Aorta (tissue), 5 donors: ENCODE data around the gene SLC16A9. TPM values are rescaled to one million over a fixed set of nuclear protein-coding genes. Genes with fewer than 3 reads are reported as not detected.
A peak's percentile ranks its signal among the peaks of the same experiment; 100 is the strongest.

ENCODE experiments used
- ATAC-seq: fragments of 200-7000 bp; cut with Tn5 transposase; one replicate; pipeline ENCODE4 v1.9.1; 2022; ENCODE audit warnings: moderate library complexity; ENCODE audit not compliant: low FRiP score
- DNase-seq, 2 donors: peaks; one replicate each; pipeline ENCODE4 v3.0.0-alpha.2; 2020
- H3K27ac ChIP-seq, 2 donors: one replicate each; pipeline ENCODE4 v1.5.1; 2013; ENCODE audit warnings: low read length in 2 of 2, mild to moderate bottlenecking in 2 of 2, moderate library complexity in 2 of 2, control low read depth in 1 of 2, inconsistent platforms in 1 of 2, low read depth in 1 of 2
- H3K27me3 ChIP-seq, 2 donors: one replicate each; pipeline ENCODE4 v1.6.1; 2013; ENCODE audit warnings: control low read depth in 1 of 2, low read length in 1 of 2, mild to moderate bottlenecking in 1 of 2, moderate library complexity in 1 of 2; ENCODE audit not compliant: insufficient read depth in 2 of 2, control insufficient read depth in 1 of 2
- H3K36me3 ChIP-seq, 2 donors: one replicate each; pipeline ENCODE4 v1.6.1; 2013; ENCODE audit warnings: control low read depth in 1 of 2, low read length in 1 of 2, mild to moderate bottlenecking in 1 of 2; ENCODE audit not compliant: insufficient read depth in 2 of 2, control insufficient read depth in 1 of 2
- H3K4me1 ChIP-seq, 2 donors: one replicate each; pipeline ENCODE4 v1.6.1; 2013; ENCODE audit warnings: low read length in 2 of 2, control low read depth in 1 of 2, mild to moderate bottlenecking in 1 of 2, moderate library complexity in 1 of 2; ENCODE audit not compliant: insufficient read depth in 2 of 2, control insufficient read depth in 1 of 2
- H3K4me3 ChIP-seq, 2 donors: one replicate each; pipeline ENCODE4 v1.5.1; 2013; ENCODE audit warnings: low read length in 2 of 2, control low read depth in 1 of 2, mild to moderate bottlenecking in 1 of 2
- H3K9me3 ChIP-seq: one replicate; pipeline ENCODE4 v1.6.1; 2013; ENCODE audit warnings: mild to moderate bottlenecking, low read length; ENCODE audit not compliant: control insufficient read depth
- WGBS, 2 donors: extraction: QIAGEN DNeasy Blood & Tissue Kit; methylation state at CpG; one replicate each; pipeline ENCODE4 v1.1.7; 2013; 5-methylcytosine and 5-hydroxymethylcytosine counted together
- intact Hi-C, 2 donors: fragments of 100-400 bp; cut with DNase I; formaldehyde crosslinking; loops; one replicate each; pipeline versions ENCODE4 v1.14.2 to v1.15.0; 2022
- long read RNA-seq, 2 donors: library from polyadenylated mRNA; unstranded; transcript quantifications; one replicate each; pipeline ENCODE4 v2.0.0, GENCODE V29; 2020 to 2021
- polyA plus RNA-seq, 2 donors: library from polyadenylated mRNA; stranded (reverse); fragments of 200-250 nt; gene quantifications; one replicate each; pipeline ENCODE4 v1.2.3, GENCODE V29; 2013
- total RNA-seq, 2 donors: library from RNA; stranded (reverse); fragmentation: NEBNext Ultra II Directional; extraction: Animal tissue kit (Norgen Biotek cat#: 25700); gene quantifications; one replicate each; pipeline ENCODE4 v1.2.1, GENCODE V29; 2021
- donor health status: healthy with polysubstance abuse.
- donor health status: Bipolar disorder and iron deficiency.
- donor health status: DM: no; HTN: no; CAD: no.
- donor health status: DM: no; HTN: no; CAD: no.
- donor health status: DM: yes; HTN: yes; CAD: no.

SLC16A9 gene, protein sequence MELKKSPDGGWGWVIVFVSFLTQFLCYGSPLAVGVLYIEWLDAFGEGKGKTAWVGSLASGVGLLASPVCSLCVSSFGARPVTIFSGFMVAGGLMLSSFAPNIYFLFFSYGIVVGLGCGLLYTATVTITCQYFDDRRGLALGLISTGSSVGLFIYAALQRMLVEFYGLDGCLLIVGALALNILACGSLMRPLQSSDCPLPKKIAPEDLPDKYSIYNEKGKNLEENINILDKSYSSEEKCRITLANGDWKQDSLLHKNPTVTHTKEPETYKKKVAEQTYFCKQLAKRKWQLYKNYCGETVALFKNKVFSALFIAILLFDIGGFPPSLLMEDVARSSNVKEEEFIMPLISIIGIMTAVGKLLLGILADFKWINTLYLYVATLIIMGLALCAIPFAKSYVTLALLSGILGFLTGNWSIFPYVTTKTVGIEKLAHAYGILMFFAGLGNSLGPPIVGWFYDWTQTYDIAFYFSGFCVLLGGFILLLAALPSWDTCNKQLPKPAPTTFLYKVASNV
- total RNA-seq = 1 to 10 TPM; 1.3 to 3.3 TPM
- polyA plus RNA-seq = 1 to 10 TPM in 1 of 2 donors, under 1 TPM in 1; 0.25 to 3.5 TPM
- long read RNA-seq, donor 1, partial matches to known transcripts = 0 of 2 reads
- long read RNA-seq, donor 1, other reads (novel, unspliced or antisense) = 2 of 2 reads
- long read RNA-seq, donor 2 = 0 reads

DNA sequence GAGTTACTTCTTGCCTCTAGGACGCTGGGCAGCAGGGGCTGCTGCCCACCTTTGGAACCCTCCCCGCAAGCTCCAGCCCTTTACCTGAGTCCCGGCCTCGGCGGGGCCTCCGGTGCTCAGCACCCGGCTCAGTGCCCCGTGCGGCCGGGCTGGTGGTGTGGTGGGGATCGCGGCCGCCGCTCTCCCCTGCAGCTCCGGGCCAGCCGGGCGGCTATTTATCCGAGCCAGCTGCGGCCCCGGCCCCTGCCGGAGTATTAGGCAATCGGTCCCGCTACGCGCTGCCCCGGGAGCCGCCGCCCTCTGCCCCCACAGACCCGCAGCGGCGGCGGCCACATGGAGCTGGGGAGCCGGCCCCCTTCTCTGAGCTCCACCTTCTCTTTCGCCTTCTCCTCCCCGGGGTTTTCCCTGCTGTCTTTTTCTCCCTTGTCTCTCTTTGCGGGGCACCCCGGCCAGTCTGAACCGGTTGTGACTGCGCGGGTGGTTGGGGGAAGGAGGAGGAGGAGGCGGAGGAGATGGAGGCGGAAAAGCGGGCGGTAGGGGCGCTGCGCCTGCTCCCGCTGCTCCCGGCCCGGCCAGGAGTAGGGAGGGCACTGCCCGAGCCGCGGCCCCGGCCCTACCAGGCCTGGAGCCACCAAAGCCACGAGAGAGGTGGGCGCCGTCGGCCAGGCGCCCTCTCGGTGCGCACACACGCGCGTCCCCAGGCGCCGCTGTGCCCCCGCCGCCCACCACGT is at the start of gene SLC16A9:
TSS of gene SLC16A9 (minus strand) at position 456 of the 731 bp plus-strand sequence. CDS start 25,559 bp downstream, outside the sequence.
- Histone ChIP-seq H3K9me3 (no peaks in the 10 kb centered on the region), H3K36me3 (no peaks in the 10 kb centered on the region), H3K4me1 (no peaks in the 10 kb centered on the region), H3K4me3 (peak within 1 kb of the TSS; percentile 61 to 72), H3K27ac (peak within 1 kb of the TSS in 1 of 2 donors; percentile 34), H3K27me3 (no peaks in the 10 kb centered on the region)
- WGBS, 2 donors = 0 to 1% methylated on average over 60 to 68 of the region's 68 CpGs
- ATAC-seq (peak; percentile 89), DNase-seq (peak; percentile 75 to 87)
- intact Hi-C loops = no loop called here

DNA sequence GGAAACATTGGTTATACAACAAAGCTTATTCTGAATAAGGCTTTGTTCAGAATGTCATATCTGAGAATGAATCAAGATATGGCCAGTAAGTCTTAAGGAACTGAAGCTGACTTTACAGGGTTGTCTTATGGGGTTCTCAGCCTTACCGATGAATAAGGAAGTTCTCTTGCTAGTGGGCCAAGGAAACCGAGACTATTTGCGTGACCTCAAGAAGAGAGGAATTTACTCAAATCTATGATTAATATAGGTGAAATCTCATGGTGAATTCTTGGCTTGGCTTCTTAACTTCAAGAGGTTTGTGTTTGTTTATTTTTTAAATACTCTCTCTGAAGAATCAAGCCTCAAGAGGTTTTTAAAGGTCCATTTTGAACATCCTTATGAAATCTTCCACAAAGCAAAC is 48.3 kb upstream of the SLC16A9 start:
- Histone ChIP-seq H3K27ac (no peak overlapping the region), H3K4me3 (no peak overlapping the region), H3K27me3 (no peaks in the 10 kb centered on the region), H3K36me3 (no peaks in the 10 kb centered on the region), H3K4me1 (no peaks in the 10 kb centered on the region), H3K9me3 (peaks cover 2% of the 10 kb centered on the region)
- no peak for ATAC-seq
- intact Hi-C loops = no loop called here
- WGBS, 2 donors = 54 to 70% methylated on average over 3 of the region's 3 CpGs
- DNase-seq = no peak

DNA sequence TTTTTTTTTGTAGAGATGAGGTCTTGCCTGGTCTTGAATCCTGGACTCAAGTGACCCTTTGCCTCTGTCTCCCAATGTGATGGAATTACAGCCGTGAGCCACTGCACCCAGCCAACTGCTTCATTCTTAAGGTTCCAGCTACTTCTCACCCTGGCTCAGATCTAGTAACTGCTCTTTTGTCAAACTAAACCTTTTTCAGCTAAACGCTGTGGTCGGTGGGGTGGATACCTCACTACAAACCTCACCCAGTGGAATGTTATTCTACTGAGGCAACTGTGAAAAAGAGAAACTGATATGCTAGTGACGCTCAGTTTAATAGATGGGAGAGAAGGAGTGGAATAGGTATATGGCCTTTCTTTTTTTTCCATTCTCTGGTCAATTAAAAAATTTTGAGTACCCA is 45.3 kb upstream of the SLC16A9 start:
- Histone ChIP-seq H3K36me3 (no peaks in the 10 kb centered on the region), H3K4me1 (no peaks in the 10 kb centered on the region), H3K9me3 (no peaks in the 10 kb centered on the region), H3K27ac (no peak overlapping the region), H3K27me3 (no peaks in the 10 kb centered on the region), H3K4me3 (no peak overlapping the region)
- DNase-seq (no peak), ATAC-seq (no peak)
- 78 to 89% methylated on average over 4 of the region's 4 CpGs for WGBS, 2 donors
- intact Hi-C loops = no loop called here

DNA sequence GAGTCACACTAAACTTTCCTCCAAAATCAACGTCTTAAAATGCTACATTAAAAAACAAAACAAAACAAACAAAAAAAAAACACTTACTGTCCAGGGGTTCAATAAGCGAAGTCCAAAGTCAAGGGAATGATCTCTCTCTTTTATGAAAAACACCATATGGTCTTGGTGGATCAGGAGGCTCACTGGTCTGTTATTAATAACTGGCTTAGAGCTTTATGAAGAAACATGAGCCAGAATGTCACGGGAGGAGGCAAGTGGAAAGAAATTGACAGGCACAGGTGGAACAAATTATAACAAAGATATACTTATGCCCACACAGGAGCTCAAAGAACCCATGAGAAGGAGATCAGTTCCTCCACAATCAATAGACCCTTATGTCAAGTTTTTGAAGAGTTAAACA is 43.6 kb upstream of the SLC16A9 start, which contains the start of gene MRLN:
TSS of gene MRLN (minus strand) at position 189 of the 400 bp plus-strand sequence.
- no peak for ATAC-seq
- 81% methylated on average over 3 of the region's 3 CpGs for WGBS, 2 donors

DNA sequence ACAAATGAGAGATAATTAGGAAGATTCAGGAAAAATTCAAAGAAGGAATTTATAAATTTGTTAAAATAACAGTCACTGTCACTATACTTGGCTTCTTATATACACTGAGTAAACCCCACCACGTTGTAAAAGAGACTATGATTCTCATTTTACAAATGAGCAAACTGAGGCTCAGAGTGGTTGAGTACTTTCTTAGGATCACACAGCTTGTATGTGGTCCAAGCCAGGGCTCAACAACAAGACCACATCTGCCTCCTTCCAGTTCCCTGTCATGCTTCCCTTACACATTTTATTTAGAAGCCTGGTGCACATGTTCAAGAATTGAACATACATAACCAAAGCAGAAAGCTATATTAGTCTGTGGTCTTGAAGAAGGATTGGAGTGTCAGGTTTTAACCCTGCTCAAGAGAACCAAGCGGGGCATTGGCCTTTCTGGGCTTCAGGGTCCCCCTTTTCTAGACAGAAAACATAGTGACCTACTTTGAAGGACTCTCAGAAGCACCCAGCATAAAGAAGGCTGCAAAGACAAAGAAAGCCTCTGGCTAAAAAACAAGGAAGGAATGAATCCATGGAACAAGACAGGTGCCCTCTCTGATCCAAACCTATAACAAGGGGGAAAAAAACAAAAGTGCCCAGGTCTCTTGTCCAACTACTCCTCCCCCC is 42.8 kb upstream of the SLC16A9 start:
- H3K4me1 ChIP-seq = no peaks in the 10 kb centered on the region
- 76 to 84% methylated on average over 2 of the region's 2 CpGs for WGBS, 2 donors
- no peak for DNase-seq
- no peaks in the 10 kb centered on the region for H3K27me3 ChIP-seq
- no peak overlapping the region for H3K4me3 ChIP-seq
- H3K9me3 ChIP-seq = no peaks in the 10 kb centered on the region
- intact Hi-C loops = no loop called here
- no peaks in the 10 kb centered on the region for H3K36me3 ChIP-seq
- ATAC-seq = no peak
- H3K27ac ChIP-seq = no peak overlapping the region

More for the DNA sequence above, 43.6 kb upstream of the SLC16A9 start, which contains the start of gene MRLN:
- no peak for DNase-seq
- no peaks in the 10 kb centered on the region for H3K9me3 ChIP-seq
- intact Hi-C loops = no loop called here
- H3K4me1 ChIP-seq = no peaks in the 10 kb centered on the region
- no peak within 1 kb of the TSS for H3K27ac ChIP-seq
- no peaks in the 10 kb centered on the region for H3K36me3 ChIP-seq
- H3K4me3 ChIP-seq = no peak within 1 kb of the TSS
- H3K27me3 ChIP-seq = no peaks in the 10 kb centered on the region

DNA sequence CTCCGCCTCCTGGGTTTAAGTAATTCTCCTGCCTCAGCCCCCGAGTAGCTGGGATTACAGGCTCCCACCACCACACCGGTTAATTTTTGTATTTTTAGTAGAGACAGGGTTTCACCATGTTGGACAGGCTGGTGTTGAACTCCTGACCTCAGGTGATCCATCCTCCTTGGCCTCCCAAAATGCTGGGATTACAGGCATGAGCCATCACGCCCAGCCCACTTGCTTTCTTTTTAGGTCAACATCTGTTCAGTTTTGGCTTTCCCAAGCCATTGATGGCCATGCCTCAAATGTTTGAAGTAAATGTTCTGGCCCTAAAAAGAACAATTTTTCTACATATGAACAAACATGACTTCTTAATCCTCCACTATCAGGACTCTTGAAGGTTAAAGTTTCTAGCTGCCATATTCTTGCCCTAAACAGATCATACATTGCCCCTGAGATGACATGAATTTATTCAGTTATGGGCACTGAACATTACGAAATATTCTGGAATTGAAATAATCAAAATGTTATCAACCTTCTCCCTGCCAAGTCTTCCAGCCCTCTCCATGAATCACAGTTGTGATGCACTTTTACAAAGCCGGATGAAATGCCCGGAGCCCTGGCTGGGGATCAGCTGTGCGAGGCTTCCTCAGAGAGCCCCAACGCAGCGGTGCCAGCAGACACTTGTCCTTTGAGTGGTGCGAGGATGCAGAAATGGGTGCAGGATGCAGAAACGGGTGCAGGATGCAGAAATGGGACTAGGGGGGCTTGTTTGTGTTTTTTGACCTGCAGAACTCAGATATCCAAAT is 40.7 kb upstream of the SLC16A9 start:
- no peak for DNase-seq
- no peak overlapping the region for H3K4me3 ChIP-seq
- H3K27me3 ChIP-seq = no peaks in the 10 kb centered on the region
- H3K36me3 ChIP-seq = no peaks in the 10 kb centered on the region
- intact Hi-C loops = no loop called here
- 42 to 54% methylated on average over 12 of the region's 12 CpGs for WGBS, 2 donors
- H3K27ac ChIP-seq = no peak overlapping the region
- ATAC-seq = no peak
- no peaks in the 10 kb centered on the region for H3K4me1 ChIP-seq
- no peaks in the 10 kb centered on the region for H3K9me3 ChIP-seq

DNA sequence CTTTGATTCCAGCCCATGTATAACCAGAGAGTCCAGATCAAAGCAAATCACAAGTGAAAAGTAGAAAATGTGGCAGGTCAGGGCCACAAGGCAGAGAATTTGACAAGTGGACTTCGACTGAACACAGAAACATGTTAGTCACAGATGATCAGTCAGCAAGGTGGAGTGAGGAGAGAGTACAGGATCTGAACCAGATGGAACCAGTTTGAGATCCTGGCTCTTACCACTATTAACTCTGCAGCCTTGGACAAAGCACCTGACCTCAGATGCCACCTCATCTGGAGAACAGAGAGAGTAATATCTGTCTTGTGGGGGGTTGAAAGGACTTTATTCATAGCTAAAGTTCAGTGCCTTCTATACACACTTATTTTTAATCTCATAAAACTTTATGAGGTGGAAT is 39.2 kb upstream of the SLC16A9 start:
- DNase-seq = no peak
- 89 to 92% methylated on average over 1 of the region's 1 CpG for WGBS, 2 donors
- no peaks in the 10 kb centered on the region for H3K9me3 ChIP-seq
- no peak overlapping the region for H3K4me3 ChIP-seq
- no peak for ATAC-seq
- no peaks in the 10 kb centered on the region for H3K27me3 ChIP-seq
- no peaks in the 10 kb centered on the region for H3K4me1 ChIP-seq
- intact Hi-C loops = no loop called here
- H3K36me3 ChIP-seq = no peaks in the 10 kb centered on the region
- H3K27ac ChIP-seq = no peak overlapping the region

DNA sequence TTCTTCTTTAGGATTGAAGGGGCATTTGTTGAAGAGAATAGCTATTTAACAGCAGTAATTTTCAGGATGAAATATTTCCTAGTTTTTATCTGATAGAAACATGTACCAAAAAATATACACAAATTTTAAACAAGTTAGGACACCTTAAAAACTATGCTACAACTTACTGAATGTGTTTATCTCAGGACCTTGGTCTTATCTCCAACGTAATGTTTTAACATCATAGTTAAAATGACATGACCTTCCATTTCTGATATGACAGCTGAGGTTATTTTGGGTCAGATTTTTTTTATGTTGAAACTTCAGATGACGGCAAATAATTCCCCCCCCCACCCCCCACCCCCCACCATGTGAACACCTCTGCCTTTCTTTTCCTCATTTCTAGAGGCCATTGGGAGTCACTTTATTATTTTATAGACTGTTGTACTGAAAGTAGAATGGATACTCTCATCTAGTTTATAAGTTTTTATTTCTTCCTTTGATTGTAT is 35.6 kb upstream of the SLC16A9 start:
- Histone ChIP-seq H3K27ac (no peak overlapping the region), H3K36me3 (no peaks in the 10 kb centered on the region), H3K9me3 (no peaks in the 10 kb centered on the region), H3K27me3 (no peaks in the 10 kb centered on the region), H3K4me3 (no peak overlapping the region), H3K4me1 (no peaks in the 10 kb centered on the region)
- intact Hi-C loops = no loop called here
- WGBS, 2 donors = 67 to 68% methylated on average over 2 of the region's 2 CpGs
- DNase-seq = no peak
- ATAC-seq = no peak
